Omental fat pad (tissue), 4 donors: ENCODE data around the gene ARHGAP26. TPM values are rescaled to one million over a fixed set of nuclear protein-coding genes. Genes with fewer than 3 reads are reported as not detected.

Experiments
- ATAC-seq: fragments of 150-250 bp; one replicate; pipeline ENCODE4 v1.9.1; 2016; ENCODE audit warnings: mild to moderate bottlenecking, moderate library complexity; ENCODE audit not compliant: low FRiP score
- DNase-seq: peaks from one replicate; pipeline ENCODE4 v3.0.0-alpha.2; 2019; ENCODE audit warnings: low spot score
- total RNA-seq, 4 donors: library from RNA; depleted of rRNA; stranded (reverse); fragments of >200 nt; gene quantifications; one replicate each; pipeline ENCODE4 v1.1.0, GENCODE V29; 2016
- TF ChIP-seq, protein P1 (sequence below), 3 donors: fragments of 450-650 bp; IDR thresholded peaks; one replicate each; pipeline ENCODE4 v1.5.1; 2016 to 2017; ENCODE audit warnings: antibody characterized with exemption in 3 of 3, mild to moderate bottlenecking in 3 of 3, moderate library complexity in 2 of 3

Gene ARHGAP26
- total RNA-seq, 4 donors from 2014 or later, result 40.4 to 134 (median 63.6) TPM

DNA sequence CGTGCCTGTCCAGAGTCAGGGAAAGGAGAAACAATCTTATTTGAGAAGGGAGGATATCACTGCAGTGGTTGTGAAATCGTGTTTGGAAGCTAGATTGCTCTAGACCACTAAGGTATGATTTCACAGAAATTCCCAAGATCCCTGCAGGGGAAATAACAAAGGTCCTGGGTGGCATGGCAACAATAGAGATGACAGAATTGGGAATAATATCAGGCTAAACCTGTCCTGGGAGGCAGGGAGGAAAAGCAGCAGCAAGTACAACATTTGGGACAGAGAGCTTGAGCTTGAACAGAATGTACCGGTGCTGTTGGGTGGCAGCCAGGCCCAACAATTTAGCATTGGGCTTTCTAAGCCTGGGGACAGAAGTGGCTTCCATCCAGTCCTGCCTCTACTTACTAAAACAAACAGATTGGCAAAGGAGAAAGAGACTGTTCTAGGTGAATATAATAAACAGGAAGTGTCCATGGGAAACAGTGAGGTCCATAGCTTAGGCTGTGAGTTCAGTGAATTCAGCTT, 17.0 kb upstream of the ARHGAP26 start:
- no peak for DNase-seq
- peak; percentile 75 for ATAC-seq
- TF ChIP-seq, protein P1, sequence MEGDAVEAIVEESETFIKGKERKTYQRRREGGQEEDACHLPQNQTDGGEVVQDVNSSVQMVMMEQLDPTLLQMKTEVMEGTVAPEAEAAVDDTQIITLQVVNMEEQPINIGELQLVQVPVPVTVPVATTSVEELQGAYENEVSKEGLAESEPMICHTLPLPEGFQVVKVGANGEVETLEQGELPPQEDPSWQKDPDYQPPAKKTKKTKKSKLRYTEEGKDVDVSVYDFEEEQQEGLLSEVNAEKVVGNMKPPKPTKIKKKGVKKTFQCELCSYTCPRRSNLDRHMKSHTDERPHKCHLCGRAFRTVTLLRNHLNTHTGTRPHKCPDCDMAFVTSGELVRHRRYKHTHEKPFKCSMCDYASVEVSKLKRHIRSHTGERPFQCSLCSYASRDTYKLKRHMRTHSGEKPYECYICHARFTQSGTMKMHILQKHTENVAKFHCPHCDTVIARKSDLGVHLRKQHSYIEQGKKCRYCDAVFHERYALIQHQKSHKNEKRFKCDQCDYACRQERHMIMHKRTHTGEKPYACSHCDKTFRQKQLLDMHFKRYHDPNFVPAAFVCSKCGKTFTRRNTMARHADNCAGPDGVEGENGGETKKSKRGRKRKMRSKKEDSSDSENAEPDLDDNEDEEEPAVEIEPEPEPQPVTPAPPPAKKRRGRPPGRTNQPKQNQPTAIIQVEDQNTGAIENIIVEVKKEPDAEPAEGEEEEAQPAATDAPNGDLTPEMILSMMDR (IDR thresholded peaks at IDR 0.05), result no peak

DNA sequence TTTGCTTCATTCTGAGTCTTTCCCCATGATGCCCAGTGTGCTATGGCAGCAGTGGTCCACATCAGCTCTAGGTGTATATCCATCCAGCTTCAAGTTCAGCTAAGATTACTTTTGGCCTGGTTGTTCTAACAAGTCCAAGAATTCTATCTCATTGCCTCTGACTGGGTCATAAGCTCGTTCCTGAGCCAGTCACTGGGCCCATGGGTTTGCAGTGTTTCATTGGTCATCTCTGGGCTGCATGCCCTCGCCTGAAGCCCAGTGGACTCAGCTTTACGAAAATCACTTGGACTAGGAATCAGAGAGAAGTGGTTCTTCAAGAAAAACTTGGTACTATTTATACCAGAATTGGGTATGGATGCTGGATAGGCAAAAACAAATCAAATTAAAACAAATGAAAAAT, 16.1 kb upstream of the ARHGAP26 start:
- TF ChIP-seq, protein P1 (IDR thresholded peaks at IDR 0.05), result no peak
- DNase-seq, result no peak
- no peak for ATAC-seq

DNA sequence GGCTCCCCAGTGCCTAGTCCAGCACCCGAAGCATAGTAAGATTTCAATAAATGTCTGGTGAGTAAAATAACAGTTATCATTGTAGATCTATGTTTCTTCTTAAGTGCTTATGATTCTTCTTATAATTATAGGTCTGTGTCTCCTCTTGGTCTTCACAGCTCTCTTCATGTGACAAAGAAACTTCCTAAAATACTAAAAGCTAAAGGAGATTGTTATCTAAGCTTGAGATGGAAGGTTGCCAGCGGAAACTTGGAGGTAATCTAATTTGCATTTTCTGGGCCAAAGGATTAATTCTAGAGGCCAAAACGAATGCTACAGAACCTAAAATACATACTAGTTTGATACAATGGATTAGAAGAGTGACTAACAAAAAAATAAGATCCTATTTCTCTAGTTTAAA, 13.6 kb upstream of the ARHGAP26 start:
- ATAC-seq, result no peak
- TF ChIP-seq, protein P1 (IDR thresholded peaks at IDR 0.05), result no peak
- DNase-seq, result no peak

DNA sequence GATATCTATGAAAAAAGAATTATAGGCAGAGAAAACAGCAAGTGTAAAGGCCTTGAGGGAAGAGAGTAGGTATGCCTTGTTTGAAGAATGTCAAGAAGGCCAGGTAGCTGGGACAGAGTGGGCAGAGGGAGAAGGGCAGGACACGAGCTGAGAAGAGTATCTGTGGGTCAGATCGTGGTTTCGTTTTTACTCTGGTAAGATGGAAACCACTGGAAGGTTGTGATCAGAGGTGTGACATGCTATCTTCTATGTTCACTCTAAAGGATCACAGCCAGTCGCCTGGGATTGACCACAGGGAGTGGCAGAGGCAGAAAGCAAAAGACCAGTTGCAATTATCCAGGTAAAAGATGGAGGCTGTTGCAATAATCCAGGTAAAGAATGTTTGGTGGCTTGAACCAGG, 12.6 kb upstream of the ARHGAP26 start:
- no peak for DNase-seq
- TF ChIP-seq, protein P1 (IDR thresholded peaks at IDR 0.05), result no peak
- ATAC-seq, result no peak

DNA sequence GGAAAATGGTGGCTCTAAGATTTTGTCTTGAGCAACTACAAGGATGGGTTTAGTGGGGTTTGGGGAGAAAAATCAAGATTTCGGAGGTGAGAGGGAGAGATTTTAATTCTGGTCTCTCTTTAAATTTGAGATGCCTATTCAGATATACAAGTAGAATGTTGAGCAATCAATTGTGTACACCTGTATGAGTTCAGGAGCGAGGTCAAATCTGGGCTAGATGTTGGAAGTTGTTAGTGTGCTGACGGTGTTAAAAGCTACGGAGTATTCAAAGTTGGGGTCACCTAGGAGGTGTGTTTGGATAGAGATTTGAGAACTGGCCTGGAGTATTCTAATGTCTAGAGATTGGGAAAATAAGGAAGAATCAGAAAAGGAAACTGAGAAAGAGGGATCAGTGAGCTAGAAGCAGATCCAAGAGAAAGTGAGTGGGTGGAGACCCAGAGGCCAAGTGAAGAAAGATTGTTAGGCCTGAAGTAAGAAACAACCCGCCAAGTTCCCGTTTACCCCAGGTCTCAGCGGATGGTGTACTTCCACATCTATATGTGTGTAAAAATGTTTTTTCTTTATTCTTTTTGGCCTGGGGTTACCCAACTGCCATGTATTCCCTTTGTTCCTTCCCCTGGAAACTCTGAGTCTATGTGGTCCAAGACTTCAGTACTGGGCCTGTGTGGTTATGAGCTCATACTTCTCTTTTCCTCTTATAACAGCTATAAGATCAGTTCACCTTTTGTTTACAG, 11.9 kb upstream of the ARHGAP26 start:
- DNase-seq (no peak), ATAC-seq (peak; percentile 28)
- TF ChIP-seq, protein P1 (IDR thresholded peaks at IDR 0.05), result no peak

DNA sequence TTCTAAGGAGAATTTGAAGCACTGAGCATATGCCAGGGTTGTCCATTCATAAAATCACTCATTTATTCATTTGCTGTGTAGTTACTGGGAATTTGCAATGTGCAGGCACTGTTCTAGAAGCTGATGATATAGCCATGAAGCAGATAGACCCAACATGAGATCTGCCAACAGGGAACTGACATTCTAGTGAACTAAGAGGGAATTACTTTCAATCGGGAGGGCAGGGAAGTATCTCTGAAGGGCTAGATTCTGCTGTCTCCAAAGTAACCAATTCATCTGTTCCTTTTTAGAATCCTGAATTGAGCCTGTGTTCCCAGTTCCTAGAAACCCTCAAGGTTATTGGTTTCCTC, 11.4 kb upstream of the ARHGAP26 start:
- ATAC-seq (no peak), DNase-seq (no peak)

More for the DNA sequence above, 11.4 kb upstream of the ARHGAP26 start:
- TF ChIP-seq, protein P1 (IDR thresholded peaks at IDR 0.05), result no peak
